Stimulated activated naive CD8-positive, alpha-beta T cell treated with anti-CD3 and anti-CD28 coated beads, Interleukin-15, amount 100 ng/mL, for 72 hours (primary cell): ENCODE results near the gene RALY.
"Not testable (repeated sequence)": the region's sequence is repeated elsewhere in the genome, so short reads cannot be mapped to it uniquely, and the experiment has no call there.

Source experiments
- ATAC-seq: fragments of 150-1000 bp; cut with Tn5 transposase; 2 replicates; pipeline ENCODE4 v1.10.0; 2021; ENCODE audit warnings: mild to moderate bottlenecking, moderate library complexity
- DNase-seq, 2 donors: peaks; one replicate each; pipeline ENCODE4 v3.0.0; 2021 to 2022
- H3K27ac Mint-ChIP-seq, 2 donors: one replicate each; pipeline ENCODE4 v1.8.0; 2022; ENCODE audit warnings: mild to moderate bottlenecking in 2 of 2, mixed read lengths in 2 of 2, moderate library complexity in 2 of 2
- H3K27me3 Mint-ChIP-seq: one replicate; pipeline ENCODE4 v1.8.0; 2022; ENCODE audit warnings: mixed read lengths
- H3K4me1 Mint-ChIP-seq: one replicate; pipeline ENCODE4 v1.8.0; 2022; ENCODE audit warnings: mild to moderate bottlenecking, mixed read lengths
- H3K4me3 Mint-ChIP-seq, 2 donors: one replicate each; pipeline ENCODE4 v1.8.0; 2022; ENCODE audit warnings: mild to moderate bottlenecking in 2 of 2, mixed read lengths in 2 of 2, moderate library complexity in 1 of 2
- H3K9me3 Mint-ChIP-seq, 2 donors: one replicate each; pipeline ENCODE4 v1.8.0; 2022; ENCODE audit warnings: mixed read lengths in 2 of 2

RALY gene

DNA sequence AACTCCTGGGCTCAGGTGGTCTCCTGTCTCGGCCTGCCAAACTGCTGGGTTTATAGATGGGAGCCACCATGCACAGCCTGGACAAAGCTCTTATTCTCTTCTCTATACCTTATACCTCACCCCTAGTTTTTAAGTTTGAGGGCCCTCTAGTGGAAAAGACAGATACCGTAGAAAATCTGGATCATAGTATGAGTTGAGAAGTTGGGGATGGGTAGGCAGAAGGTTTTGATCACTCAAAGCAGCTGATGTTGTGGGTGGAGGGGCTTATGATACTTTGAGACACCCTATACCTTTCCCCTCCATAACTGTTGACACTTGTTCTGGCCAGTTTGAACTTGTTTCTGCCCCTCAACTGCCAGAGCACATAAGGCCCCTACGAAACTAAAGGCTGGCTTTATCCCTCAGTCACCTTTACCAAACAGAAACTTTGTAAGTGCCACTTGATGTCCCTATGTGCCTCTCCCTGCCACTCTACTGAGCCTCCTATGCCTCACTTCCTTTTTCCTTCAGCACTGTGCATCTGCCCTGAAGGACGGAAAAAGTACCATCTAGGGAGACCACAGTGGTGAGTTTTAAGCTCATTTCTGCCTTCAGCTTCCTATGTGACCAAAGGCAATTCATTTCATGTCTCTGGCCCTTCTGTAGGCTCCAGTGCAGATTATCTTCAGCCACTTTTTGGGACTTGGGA, 28.6 kb downstream of the RALY start:
- ATAC-seq (peak; percentile 87), DNase-seq (peak in 1 of 2 donors; percentile 12)
- Mint-ChIP-seq H3K27ac (peak overlapping the region in 1 of 2 donors; percentile 70), H3K4me1 (peaks cover 84% of the 10 kb centered on the region), H3K27me3 (no peaks in the 10 kb centered on the region), H3K9me3 (no peaks in the 10 kb centered on the region), H3K4me3 (no peak overlapping the region)

DNA sequence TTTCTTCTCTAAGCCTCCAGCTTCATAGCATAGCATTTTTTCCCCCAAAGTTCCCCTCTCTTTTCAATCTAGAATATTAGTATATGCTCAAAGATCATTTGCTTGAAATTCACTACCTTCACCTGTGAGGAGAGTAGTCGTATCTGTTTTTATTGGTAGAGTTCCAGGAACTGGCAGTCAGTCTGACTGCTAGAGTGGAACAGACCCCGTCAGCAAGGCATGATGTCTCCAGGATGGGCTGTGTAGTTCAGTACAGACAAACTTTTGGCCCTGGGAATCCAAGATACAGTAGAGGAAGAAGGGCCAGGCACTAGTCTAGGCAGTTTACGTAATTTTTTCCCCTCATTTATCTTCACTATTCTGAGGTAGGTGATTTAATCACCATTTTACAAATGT, 29.1 kb downstream of the RALY start:
- Mint-ChIP-seq H3K4me3 (no peak overlapping the region), H3K27me3 (no peaks in the 10 kb centered on the region), H3K9me3 (no peaks in the 10 kb centered on the region), H3K4me1 (peaks cover 84% of the 10 kb centered on the region), H3K27ac (peak overlapping the region in 1 of 2 donors; percentile 17)
- ATAC-seq (no peak), DNase-seq (no peak)

DNA sequence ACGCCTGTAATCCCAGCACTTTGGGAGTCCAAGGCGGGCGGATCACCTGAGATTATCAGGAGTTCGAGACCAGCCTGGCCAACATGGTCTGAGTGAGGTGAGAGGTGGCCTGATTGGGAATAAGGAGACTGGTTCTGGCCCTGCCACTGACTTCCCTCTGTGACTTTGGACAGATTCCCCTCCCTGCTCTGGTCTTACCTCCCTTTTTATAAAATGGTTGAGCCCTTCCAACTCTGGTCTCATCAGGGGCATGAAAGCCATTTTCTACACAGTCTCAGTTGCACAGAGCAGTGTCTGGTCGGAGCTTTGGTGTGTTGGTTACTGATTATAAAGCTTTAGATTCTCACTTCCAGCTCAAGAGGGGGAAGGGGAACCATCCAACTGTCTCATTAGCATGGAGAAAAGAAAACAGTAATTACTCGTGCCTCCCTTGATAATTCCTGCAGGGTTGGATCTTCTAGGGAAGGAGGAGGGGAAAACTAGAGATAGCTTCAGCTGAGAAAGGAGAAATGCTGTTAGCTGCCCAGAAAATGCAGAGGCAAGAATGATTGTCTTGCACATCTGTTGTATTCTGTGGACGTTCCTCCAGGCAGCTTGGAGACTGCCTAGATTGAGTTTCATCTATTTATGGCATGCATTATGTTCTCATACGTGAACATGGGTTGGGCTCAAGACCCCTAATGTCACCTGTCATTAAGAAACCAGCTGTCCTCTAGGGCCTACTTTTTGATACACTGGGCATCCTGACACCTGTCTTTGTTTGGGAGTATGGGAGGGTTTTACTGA, 30.4 kb downstream of the RALY start:
- DNase-seq = no peak
- Mint-ChIP-seq H3K4me1 (peaks cover 89% of the 10 kb centered on the region), H3K27ac (no peak overlapping the region), H3K9me3 (no peaks in the 10 kb centered on the region), H3K4me3 (no peak overlapping the region), H3K27me3 (no peaks in the 10 kb centered on the region)
- ATAC-seq = no peak

DNA sequence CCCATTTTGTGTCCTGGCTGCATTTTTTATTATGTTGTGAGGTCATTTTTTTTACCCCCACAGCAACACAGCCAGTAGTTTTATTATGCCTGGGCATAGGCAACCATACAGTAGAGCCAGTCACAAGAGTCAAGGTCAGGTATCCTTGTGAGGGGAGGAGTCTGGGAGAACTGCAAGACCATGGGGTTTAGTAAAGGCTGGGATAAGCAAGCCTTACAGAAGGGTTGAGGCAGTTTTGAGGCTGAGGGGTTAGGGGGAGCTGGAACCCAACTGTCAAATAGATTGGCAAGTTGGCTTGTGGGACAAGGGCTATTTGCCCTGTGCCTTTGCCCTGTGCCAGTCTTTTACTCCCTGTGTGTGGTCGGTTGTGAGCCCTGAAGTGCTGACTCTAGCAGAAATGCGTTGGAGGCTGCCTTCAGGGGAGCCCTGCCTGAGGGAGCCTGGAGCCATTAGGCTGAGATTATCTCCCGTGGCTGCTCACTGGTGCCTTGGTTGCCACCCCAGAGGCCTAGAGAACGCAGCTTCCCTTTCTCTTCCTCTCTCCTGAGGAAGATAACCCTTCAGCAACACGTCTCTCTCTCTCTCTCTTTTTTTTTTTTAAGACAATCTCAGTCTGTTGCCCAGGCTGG, 31.1 kb downstream of the RALY start:
- H3K27me3 Mint-ChIP-seq = no peaks in the 10 kb centered on the region
- DNase-seq = no peak
- H3K9me3 Mint-ChIP-seq = no peaks in the 10 kb centered on the region
- H3K4me1 Mint-ChIP-seq = peaks cover 84% of the 10 kb centered on the region
- H3K4me3 Mint-ChIP-seq = no peak overlapping the region
- no peak overlapping the region for H3K27ac Mint-ChIP-seq
- ATAC-seq = no peak

DNA sequence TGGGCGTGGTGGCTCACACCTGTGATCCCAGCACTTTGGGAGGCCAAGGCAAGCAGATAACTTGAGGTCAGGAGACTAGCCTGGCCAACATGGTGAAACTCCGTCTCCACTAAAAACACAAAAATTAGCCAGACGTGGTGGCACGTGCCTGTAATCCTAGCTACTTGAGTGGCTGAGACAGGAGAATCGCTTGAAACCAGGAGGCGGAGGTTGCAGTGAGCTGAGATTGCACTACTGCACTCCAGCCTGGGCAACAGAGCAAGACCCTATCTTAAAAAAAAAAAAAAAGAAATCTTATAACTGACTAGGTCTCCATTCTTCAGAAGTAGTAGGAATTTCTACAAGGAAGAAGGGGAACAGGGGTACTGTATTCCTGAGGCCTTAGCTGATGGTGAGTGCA, 34.3 kb downstream of the RALY start:
- H3K4me1 Mint-ChIP-seq = peaks cover 61% of the 10 kb centered on the region
- not testable (repeated sequence) for H3K27me3 Mint-ChIP-seq, DNase-seq, H3K9me3 Mint-ChIP-seq, H3K4me3 Mint-ChIP-seq, ATAC-seq
- peak overlapping the region in 1 of 2 donors; percentile 19 for H3K27ac Mint-ChIP-seq

DNA sequence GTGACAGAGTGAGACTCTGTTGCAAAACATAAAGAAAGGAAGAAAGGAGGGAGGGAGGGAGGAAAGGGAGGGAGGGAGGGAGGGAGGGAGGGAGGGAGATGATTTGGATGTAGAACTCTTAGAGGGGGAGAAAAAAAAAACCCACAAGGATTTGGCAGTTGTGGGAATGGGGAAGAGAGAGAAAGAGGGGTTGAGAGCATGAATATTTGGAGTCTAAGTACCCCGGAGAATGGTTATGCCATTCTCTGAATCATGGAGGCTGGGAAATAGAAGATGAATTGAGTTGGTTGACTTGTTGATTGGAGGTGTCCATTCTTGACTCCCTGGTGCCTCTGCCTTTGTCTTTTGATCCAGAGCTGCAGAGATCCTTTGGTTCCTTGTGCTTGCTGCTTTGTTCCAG, 35.7 kb downstream of the RALY start:
- ATAC-seq (no peak), DNase-seq (no peak)
- Mint-ChIP-seq H3K27ac (no peak overlapping the region), H3K9me3 (no peaks in the 10 kb centered on the region), H3K4me3 (no peak overlapping the region), H3K4me1 (peaks cover 57% of the 10 kb centered on the region), H3K27me3 (no peaks in the 10 kb centered on the region)

DNA sequence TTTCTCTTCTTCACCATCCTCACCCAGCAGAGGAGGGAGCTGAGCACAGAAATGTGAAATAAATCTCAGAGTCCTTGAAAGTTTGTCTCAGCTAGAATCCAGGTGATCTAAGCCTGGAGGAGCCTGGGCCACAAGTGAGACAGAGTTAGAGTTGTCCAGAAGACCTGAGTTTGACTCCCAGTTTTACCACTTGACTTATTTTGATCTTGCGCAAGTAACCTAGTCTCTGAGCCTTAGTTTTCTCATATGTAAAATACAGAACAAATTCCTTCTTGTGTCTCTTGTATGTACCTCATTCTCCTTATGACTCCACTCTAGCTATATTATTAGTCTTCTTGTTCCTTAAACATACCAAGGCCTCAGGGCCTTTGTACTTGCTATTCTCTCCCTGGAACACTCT, 36.7 kb downstream of the RALY start:
- H3K9me3 Mint-ChIP-seq = no peaks in the 10 kb centered on the region
- ATAC-seq = no peak
- H3K27ac Mint-ChIP-seq = no peak overlapping the region
- H3K4me3 Mint-ChIP-seq = no peak overlapping the region
- DNase-seq = no peak
- H3K4me1 Mint-ChIP-seq = peaks cover 53% of the 10 kb centered on the region
- H3K27me3 Mint-ChIP-seq = no peaks in the 10 kb centered on the region

DNA sequence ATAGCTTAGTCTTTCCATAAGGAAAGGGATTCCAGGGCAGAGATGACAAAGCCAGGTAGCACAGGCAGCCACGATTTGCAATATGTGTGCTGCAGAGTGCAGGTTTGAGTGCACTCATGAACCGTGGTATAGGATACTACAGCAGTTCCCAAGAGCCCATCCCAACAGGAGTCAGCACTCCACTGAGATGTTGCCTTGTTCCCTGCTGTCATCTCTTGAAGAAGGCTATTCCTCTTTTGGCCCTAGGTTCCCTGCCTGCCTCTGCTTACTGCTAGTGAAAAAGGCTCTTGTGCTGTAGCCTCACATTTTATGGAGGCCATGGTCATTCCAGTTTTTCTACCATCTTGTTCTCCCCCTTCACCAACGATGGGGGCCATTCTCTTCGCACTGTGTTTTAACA, 40.2 kb downstream of the RALY start:
- Mint-ChIP-seq H3K27me3 (no peaks in the 10 kb centered on the region), H3K27ac (no peak overlapping the region), H3K4me1 (peaks cover 53% of the 10 kb centered on the region), H3K4me3 (no peak overlapping the region), H3K9me3 (no peaks in the 10 kb centered on the region)
- ATAC-seq (no peak), DNase-seq (no peak)

DNA sequence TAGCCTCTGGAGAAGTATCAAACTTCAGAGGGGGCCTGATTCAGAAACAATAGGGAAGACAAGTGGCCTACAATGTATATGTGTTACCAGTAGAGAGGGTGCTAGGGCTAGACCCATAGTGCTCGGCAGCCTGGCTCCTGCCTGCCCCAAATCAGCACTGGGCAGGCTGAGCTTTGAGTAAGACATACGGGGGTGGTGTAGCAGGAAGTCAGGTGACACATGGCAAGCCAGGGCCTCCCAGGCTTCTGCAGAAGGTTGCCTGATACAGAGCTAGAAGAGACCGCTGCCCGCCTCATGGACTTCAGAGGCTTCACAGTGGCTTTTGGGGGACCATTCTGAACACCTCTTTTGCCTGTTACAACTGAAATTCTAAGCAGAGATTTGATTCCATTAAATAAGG, 43.4 kb downstream of the RALY start:
- Mint-ChIP-seq H3K27me3 (no peaks in the 10 kb centered on the region), H3K4me3 (peak overlapping the region; percentile 63 to 66), H3K4me1 (peaks cover 73% of the 10 kb centered on the region), H3K27ac (peak overlapping the region in 1 of 2 donors; percentile 64), H3K9me3 (no peaks in the 10 kb centered on the region)
- DNase-seq (peak; percentile 43 to 47), ATAC-seq (peak; percentile 100)

DNA sequence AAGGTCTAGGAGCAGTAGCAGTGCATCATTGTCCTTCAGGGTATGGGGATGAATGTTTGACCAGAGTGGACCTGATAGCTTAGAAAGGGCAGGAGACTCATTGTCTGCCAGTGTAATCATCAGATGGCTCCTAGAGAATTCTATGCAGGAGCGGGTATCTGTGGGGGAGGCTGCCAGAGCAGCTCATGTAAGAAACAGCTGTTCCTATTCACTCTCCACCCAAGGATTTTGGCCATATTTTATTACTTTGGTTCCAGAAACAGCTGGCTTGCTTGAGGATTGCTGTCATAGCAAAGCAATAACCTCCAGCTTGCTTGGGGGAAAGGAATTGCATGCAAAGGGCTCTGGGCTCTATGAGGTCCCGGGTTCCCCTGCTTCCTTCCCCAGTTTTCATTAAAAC, 44.1 kb downstream of the RALY start:
- H3K27ac Mint-ChIP-seq = peak overlapping the region in 1 of 2 donors; percentile 20
- peaks cover 79% of the 10 kb centered on the region for H3K4me1 Mint-ChIP-seq
- H3K4me3 Mint-ChIP-seq = no peak overlapping the region
- ATAC-seq (no peak), DNase-seq (no peak)
- H3K27me3 Mint-ChIP-seq = no peaks in the 10 kb centered on the region
- no peaks in the 10 kb centered on the region for H3K9me3 Mint-ChIP-seq

DNA sequence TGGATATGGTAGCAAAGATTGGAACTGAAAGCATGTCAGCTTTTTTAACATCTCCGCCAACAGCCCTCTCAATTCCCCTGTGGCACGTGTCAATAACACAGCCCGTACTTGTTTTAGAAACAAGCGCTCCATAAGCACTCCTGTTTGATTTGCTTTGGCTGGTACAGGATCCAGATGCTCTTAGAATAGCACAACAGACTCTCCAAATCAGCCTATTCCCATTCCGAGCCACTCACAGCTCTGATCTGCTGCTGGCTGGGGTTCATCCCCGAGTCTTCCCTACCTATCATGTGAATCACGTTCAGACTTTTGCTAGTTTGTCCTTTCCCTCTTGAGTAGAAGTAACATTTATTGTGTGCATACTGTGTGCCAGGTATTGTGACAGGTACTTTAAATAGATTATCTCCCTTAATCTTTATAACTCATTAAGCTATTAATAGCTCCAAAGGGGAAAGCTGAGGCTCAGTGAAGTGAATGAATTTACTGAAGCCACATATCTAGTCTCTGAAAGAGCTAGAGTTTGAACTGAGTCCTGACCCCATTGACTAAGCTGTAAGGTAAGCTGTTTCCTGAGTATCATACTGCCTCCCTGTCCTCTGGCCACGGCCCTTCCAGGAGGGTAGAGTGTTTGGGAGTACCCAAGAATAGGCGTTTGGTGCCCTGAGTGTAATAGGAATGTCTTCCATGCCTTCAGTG, 46.7 kb downstream of the RALY start:
- Mint-ChIP-seq H3K9me3 (no peaks in the 10 kb centered on the region), H3K27me3 (no peaks in the 10 kb centered on the region), H3K4me1 (peaks cover 77% of the 10 kb centered on the region), H3K27ac (no peak overlapping the region), H3K4me3 (no peak overlapping the region)
- no peak for DNase-seq
- ATAC-seq = no peak

DNA sequence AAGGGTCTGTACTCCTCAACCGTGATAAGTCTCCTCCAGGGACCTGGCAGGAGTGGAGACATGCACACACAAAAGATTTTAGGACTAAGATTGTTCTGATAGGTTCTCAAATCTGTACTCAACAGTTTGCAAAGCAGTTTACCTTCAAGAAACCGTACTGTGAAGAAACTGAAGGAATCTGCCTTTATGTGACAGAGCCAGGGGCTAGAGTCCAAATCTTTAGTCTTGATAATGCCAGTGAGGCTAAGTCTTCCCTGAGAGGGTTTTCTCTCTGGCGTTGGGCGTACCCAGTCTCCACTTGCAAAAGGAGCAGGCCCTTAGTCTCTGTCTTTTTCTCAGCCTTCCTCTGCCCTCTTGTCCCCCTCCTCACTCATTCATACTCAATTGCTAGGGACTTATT, 47.5 kb downstream of the RALY start:
- H3K4me3 Mint-ChIP-seq = no peak overlapping the region
- H3K27me3 Mint-ChIP-seq = no peaks in the 10 kb centered on the region
- H3K9me3 Mint-ChIP-seq = no peaks in the 10 kb centered on the region
- no peak for ATAC-seq
- peak overlapping the region in 1 of 2 donors; percentile 30 for H3K27ac Mint-ChIP-seq
- H3K4me1 Mint-ChIP-seq = peaks cover 76% of the 10 kb centered on the region
- no peak for DNase-seq

DNA sequence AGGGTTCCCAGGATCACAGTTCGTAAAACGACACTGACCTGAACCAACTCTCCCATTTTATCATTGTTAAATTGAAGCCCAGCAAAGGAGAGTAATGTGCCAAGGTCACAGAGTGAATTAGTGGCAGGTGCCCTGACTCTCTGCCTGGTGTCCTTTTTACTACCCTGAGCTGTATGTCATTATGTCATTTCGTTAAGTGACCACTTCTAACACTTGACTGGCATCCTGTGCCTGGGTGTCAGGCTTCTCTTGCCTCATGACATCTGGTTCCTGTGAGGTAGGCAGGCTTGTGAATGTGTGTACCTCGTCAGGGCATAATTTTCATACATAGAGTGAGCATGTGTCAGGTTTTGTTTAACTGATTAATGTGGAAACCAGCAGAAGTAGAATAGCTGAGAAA, 48.6 kb downstream of the RALY start:
- no peaks in the 10 kb centered on the region for H3K9me3 Mint-ChIP-seq
- H3K4me1 Mint-ChIP-seq = peaks cover 71% of the 10 kb centered on the region
- ATAC-seq (peak; percentile 52), DNase-seq (no peak)
- no peak overlapping the region for H3K4me3 Mint-ChIP-seq
- peak overlapping the region; percentile 63 to 87 for H3K27ac Mint-ChIP-seq
- no peaks in the 10 kb centered on the region for H3K27me3 Mint-ChIP-seq

DNA sequence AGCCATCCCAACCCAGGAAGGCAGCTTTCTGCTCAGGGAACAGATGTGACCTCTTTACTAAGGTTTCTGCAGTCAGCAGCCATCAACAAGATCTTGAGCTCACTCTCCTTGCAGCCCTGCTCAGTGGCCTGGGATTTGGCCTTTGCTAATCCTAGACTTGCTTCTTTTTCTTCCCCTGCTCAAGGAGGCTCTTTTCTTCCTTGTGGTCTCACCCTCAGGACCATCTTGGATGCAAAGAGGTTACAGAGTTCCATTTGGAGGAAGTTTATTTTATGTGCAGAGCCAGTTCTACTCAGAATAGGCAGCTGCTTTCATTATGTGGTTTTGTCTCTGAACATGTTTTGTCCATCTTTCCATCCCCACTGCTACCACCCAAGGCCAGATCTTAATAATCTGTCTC, 49.3 kb downstream of the RALY start:
- H3K27me3 Mint-ChIP-seq = no peaks in the 10 kb centered on the region
- no peak for DNase-seq
- peak overlapping the region in 1 of 2 donors; percentile 79 for H3K27ac Mint-ChIP-seq
- H3K4me3 Mint-ChIP-seq = no peak overlapping the region
- peaks cover 71% of the 10 kb centered on the region for H3K4me1 Mint-ChIP-seq
- no peaks in the 10 kb centered on the region for H3K9me3 Mint-ChIP-seq
- ATAC-seq = no peak

DNA sequence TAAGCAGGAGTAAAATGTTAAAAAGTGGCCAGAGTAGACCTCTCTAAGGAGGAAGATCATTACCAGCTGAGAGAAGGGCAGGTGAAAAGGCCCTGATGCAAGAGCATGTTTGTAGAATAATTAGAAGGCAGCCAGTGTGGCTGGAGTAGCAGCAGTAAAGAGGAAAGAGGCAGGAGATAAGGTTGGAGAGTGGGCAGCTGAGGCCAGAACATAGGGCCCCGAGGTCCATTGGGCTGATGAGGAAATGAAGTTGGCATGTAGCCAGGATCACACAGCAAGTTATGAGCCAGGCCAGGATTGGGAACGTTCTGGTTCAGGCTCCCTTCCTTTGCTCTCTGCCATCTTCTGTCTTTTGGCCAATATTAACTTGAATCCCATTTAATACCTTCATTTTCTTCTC, 51.6 kb downstream of the RALY start:
- DNase-seq = no peak
- no peaks in the 10 kb centered on the region for H3K9me3 Mint-ChIP-seq
- ATAC-seq = no peak
- H3K4me3 Mint-ChIP-seq = no peak overlapping the region
- H3K27ac Mint-ChIP-seq = no peak overlapping the region
- H3K27me3 Mint-ChIP-seq = no peaks in the 10 kb centered on the region
- peaks cover 78% of the 10 kb centered on the region for H3K4me1 Mint-ChIP-seq
